HEK293 (cell line): ENCODE data around the gene TIGIT.

Source experiments
- BCL11A ChIP-seq: fragments of 450-650 bp; formaldehyde crosslinking; IDR thresholded peaks from 2 replicates; pipeline ENCODE4 v1.5.1; 2016; ENCODE audit warnings: low read depth, missing biosample characterization, missing genetic modification characterization
- OVOL3 ChIP-seq: fragments of 450-650 bp; formaldehyde crosslinking; IDR thresholded peaks from 2 replicates; pipeline ENCODE4 v1.5.1; 2016; ENCODE audit warnings: missing biosample characterization, missing genetic modification characterization
- TCF7L2 ChIP-seq: IDR thresholded peaks from 2 replicates; pipeline ENCODE4 v1.6.1; 2011; ENCODE audit warnings: low read depth, mild to moderate bottlenecking, inconsistent platforms, low read length, moderate library complexity, borderline replicate concordance
- TRIM28 ChIP-seq: IDR thresholded peaks from 2 replicates; pipeline ENCODE4 v1.6.1; 2011; ENCODE audit warnings: low read length, control low read depth, borderline replicate concordance
- ZBTB20 ChIP-seq: fragments of 450-650 bp; formaldehyde crosslinking; IDR thresholded peaks from 2 replicates; pipeline ENCODE4 v1.5.1; 2016; ENCODE audit warnings: missing biosample characterization, missing genetic modification characterization
- ZBTB8A ChIP-seq: fragments of 450-650 bp; formaldehyde crosslinking; IDR thresholded peaks from 2 replicates; pipeline ENCODE4 v1.5.1; 2016; ENCODE audit warnings: missing biosample characterization, missing genetic modification characterization
- ZEB2 ChIP-seq: fragments of 450-650 bp; formaldehyde crosslinking; IDR thresholded peaks from 2 replicates; pipeline ENCODE4 v1.5.1; 2016; ENCODE audit warnings: missing biosample characterization, missing genetic modification characterization
- ZNF324 ChIP-seq: fragments of 450-650 bp; formaldehyde crosslinking; IDR thresholded peaks from 2 replicates; pipeline ENCODE4 v1.5.1; 2016; ENCODE audit warnings: missing biosample characterization, missing genetic modification characterization
- ZNF341 ChIP-seq: fragments of 450-650 bp; formaldehyde crosslinking; IDR thresholded peaks from 2 replicates; pipeline ENCODE4; 2016; ENCODE audit warnings: low read depth, missing biosample characterization, missing genetic modification characterization
- ZNF530 ChIP-seq: fragments of 450-650 bp; formaldehyde crosslinking; IDR thresholded peaks from 2 replicates; pipeline ENCODE4 v1.5.1; 2016; ENCODE audit warnings: low read depth, missing biosample characterization, missing genetic modification characterization
- ZNF654 ChIP-seq: fragments of 450-650 bp; formaldehyde crosslinking; IDR thresholded peaks from 2 replicates; pipeline ENCODE4 v1.5.1; 2016; ENCODE audit warnings: low read depth, missing biosample characterization, missing genetic modification characterization
- TF ChIP-seq, protein P1 (sequence below): fragments of 450-650 bp; formaldehyde crosslinking; IDR thresholded peaks from 2 replicates; pipeline ENCODE4 v1.5.1; 2016; ENCODE audit warnings: missing biosample characterization, missing genetic modification characterization
- TF ChIP-seq, protein P2 (sequence below): fragments of 450-650 bp; formaldehyde crosslinking; IDR thresholded peaks from 2 replicates; pipeline ENCODE4 v1.5.1; 2016; ENCODE audit warnings: missing biosample characterization, missing genetic modification characterization

DNA sequence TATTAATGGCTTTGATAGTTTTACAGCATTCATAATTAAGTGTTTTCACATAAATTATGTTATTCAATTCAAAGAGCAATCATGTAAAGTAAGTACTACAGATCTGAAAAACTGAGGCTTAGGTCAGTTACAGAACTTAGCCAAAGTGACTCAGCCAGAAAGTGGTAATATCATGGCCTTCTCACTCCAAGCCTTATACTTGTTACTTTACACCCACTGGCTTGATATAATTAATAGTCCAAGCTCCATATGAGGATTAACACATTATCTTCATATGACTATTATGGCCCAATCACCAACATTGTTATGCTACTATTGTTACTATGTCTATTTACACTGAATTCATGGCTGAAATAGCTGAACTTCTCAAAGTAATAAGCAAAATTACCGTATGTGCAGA lies 50.7 kb downstream of the TIGIT start:
- TF ChIP-seq, protein P1, sequence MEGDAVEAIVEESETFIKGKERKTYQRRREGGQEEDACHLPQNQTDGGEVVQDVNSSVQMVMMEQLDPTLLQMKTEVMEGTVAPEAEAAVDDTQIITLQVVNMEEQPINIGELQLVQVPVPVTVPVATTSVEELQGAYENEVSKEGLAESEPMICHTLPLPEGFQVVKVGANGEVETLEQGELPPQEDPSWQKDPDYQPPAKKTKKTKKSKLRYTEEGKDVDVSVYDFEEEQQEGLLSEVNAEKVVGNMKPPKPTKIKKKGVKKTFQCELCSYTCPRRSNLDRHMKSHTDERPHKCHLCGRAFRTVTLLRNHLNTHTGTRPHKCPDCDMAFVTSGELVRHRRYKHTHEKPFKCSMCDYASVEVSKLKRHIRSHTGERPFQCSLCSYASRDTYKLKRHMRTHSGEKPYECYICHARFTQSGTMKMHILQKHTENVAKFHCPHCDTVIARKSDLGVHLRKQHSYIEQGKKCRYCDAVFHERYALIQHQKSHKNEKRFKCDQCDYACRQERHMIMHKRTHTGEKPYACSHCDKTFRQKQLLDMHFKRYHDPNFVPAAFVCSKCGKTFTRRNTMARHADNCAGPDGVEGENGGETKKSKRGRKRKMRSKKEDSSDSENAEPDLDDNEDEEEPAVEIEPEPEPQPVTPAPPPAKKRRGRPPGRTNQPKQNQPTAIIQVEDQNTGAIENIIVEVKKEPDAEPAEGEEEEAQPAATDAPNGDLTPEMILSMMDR: no peak
- TF ChIP-seq ZBTB20 (no peak), ZBTB8A (tag by site-specific recombination) (no peak), ZNF341 (tag by site-specific recombination) (no peak), ZNF530 (tag by site-specific recombination) (no peak), TRIM28 (no peak), BCL11A (tag by site-specific recombination) (no peak), ZNF654 (tag by site-specific recombination) (no peak), ZEB2 (tag by site-specific recombination) (no peak), ZNF324 (tag by site-specific recombination) (no peak), OVOL3 (tag by site-specific recombination) (no peak), TCF7L2 (no peak)
- TF ChIP-seq, protein P2, sequence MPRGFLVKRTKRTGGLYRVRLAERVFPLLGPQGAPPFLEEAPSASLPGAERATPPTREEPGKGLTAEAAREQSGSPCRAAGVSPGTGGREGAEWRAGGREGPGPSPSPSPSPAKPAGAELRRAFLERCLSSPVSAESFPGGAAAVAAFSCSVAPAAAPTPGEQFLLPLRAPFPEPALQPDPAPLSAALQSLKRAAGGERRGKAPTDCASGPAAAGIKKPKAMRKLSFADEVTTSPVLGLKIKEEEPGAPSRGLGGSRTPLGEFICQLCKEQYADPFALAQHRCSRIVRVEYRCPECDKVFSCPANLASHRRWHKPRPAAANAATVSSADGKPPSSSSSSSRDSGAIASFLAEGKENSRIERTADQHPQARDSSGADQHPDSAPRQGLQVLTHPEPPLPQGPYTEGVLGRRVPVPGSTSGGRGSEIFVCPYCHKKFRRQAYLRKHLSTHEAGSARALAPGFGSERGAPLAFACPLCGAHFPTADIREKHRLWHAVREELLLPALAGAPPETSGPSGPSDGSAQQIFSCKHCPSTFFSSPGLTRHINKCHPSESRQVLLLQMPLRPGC (tag by site-specific recombination): no peak
